Endometrial microvascular endothelial cells (primary cell): ENCODE data around the gene MIOX. TPM values are rescaled to one million over a fixed set of nuclear protein-coding genes. Genes with fewer than 3 reads are reported as not detected.

Source experiments
- in situ Hi-C: cut with HindIII; loops from 2 replicates; pipeline ENCODE4 v1.10.0; 2017; ENCODE audit warnings: low sequenced_read_pairs, low pct_unique_long_range_greater_than_20kb; ENCODE audit errors: inconsistent ontology term
- total RNA-seq: library from RNA; depleted of rRNA; stranded (reverse); fragments of >200 nt; gene quantifications from one replicate; pipeline ENCODE4 v1.2.3, GENCODE V29; 2015; ENCODE audit errors: inconsistent ontology term

MIOX gene
- total RNA-seq, 1 donor from 2014 or later, result not detected

GRCh38 chr22:50483977-50484853 is 2.4 kb upstream of the MIOX start:
- in situ Hi-C loops, result no loop called here

- in situ Hi-C loops, result no loop called here
Measured at GRCh38 chr22:50485221-50486131, 1.2 kb upstream of the MIOX start.

- in situ Hi-C loops, result no loop called here
Measured at GRCh38 chr22:50487290-50488005, 789 bp downstream of the MIOX start.

- in situ Hi-C loops, result no loop called here
Measured at GRCh38 chr22:50488006-50488677, 1.5 kb downstream of the MIOX start.

GRCh38 chr22:50488886-50489285 is 2.2 kb downstream of the MIOX start:
- in situ Hi-C loops, result no loop called here

- in situ Hi-C loops, result no loop called here
Measured at GRCh38 chr22:50489363-50490243, 2.9 kb downstream of the MIOX start.

- in situ Hi-C loops, result no loop called here
Measured at GRCh38 chr22:50490531-50491308, 4.1 kb downstream of the MIOX start.

- in situ Hi-C loops, result no loop called here
Measured at GRCh38 chr22:50497093-50497492, 10.4 kb downstream of the MIOX start.

- in situ Hi-C loops, result no loop called here
Measured at GRCh38 chr22:50498322-50498890, 11.7 kb downstream of the MIOX start.

- in situ Hi-C loops, result no loop called here
Measured at GRCh38 chr22:50500452-50500851, 13.8 kb downstream of the MIOX start.

GRCh38 chr22:50502096-50502495 is 15.4 kb downstream of the MIOX start:
- in situ Hi-C loops, result no loop called here

- in situ Hi-C loops, result no loop called here
Measured at GRCh38 chr22:50502628-50503474, 16.2 kb downstream of the MIOX start.

- in situ Hi-C loops, result no loop called here
Measured at GRCh38 chr22:50503475-50504145, 17.0 kb downstream of the MIOX start.

- in situ Hi-C loops, result no loop called here
Measured at GRCh38 chr22:50504369-50505211, 17.9 kb downstream of the MIOX start.
